Activated gamma-delta T cell (primary cell): ENCODE measurements around the gene ADAR.

Source experiments
- DNase-seq: peaks from one replicate; lab custom pipeline; 2025; lab: John Stamatoyannopoulos, UW

Gene ADAR

DNA sequence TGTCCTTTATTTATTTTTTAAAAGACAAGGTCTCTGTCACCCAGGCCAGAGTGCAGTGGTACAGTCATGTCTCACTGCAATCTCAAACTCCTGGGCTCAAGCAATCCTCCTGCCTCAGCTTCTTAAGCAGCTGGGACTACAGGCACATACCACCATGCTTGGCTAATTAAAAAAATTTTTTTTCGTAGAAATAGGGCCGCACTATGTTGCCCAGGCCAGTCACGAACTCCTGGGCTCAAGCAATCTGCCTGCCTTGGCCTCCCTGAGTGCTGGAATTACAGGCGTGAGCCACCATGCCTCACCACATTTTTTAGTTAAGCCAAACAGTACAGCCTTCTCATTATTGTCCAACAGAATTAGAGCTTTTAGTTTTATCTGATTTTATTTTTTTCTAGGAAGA lies 7.4 kb upstream of the ADAR start:
- DNase-seq: no peak

DNA sequence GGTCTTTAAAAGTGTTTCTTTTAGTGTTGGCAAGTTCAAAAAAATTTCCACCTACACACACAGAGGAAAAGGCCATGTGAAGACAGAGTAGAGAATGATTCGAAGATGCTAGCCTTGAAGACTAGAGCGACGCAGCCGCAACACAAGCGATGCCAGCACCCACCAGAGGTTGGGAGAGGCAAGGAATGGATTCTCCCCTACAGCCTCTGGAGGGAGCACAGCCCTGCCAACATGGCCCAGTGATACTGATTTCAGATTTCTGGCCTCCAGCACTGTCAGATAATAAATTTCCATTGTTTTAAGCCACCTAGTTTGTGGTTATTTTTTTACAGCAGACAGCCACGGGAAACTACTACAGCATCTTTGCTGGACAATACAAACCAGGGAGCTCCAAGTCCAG lies 6.9 kb upstream of the ADAR start:
- DNase-seq: no peak

DNA sequence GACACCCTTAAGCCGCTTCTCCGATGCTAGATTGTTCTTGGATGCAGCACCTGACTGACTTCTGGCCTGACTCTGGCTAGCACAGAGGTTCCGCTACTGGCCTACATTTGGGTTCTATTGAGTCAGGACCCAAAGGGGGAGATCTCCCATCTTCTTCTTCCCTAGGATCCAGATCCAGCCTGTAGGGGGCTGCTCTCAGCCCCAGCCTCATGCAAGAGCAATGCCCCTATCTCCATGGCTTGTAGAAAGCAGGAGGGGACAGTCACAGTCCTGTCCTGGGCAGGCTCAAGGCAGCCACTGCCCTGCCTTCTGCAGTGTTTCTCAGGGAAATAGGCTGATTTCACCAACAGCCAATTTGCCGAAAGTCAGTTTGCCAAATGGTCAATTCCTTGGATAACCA lies 6.3 kb upstream of the ADAR start:
- no peak for DNase-seq

DNA sequence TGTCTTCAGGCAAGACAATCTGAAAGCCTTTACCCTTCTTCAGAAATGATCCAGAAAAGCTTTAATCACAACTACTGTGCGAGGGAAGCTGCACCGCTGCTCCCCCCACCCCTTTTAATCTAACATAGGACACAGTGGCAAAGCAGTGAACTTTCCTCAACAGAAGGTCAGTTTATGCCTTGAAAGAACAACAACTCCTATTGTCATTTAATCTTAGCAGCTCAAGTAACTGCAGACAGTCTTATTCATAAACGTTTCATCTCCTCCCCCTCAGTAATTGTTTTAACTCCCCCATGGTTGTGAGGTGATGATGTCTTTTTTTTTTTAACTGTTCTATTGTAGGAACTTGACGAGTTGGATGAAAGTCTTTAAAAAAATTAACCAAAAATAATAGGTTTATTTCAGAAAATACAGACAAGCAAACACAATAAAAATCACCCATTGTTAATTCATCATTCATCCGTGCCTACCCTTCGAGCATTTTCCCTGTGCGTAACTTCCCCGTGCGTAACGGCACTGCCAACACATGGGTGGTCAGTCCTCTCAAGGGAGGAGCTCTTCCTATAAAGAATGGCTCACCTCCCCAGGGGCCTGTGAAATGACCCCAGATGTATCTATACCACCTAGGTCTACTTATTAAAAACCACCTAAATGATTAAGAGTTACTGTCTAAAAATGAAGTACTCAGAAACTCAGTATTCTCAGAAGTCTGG lies 3.3 kb upstream of the ADAR start:
- no peak for DNase-seq

DNA sequence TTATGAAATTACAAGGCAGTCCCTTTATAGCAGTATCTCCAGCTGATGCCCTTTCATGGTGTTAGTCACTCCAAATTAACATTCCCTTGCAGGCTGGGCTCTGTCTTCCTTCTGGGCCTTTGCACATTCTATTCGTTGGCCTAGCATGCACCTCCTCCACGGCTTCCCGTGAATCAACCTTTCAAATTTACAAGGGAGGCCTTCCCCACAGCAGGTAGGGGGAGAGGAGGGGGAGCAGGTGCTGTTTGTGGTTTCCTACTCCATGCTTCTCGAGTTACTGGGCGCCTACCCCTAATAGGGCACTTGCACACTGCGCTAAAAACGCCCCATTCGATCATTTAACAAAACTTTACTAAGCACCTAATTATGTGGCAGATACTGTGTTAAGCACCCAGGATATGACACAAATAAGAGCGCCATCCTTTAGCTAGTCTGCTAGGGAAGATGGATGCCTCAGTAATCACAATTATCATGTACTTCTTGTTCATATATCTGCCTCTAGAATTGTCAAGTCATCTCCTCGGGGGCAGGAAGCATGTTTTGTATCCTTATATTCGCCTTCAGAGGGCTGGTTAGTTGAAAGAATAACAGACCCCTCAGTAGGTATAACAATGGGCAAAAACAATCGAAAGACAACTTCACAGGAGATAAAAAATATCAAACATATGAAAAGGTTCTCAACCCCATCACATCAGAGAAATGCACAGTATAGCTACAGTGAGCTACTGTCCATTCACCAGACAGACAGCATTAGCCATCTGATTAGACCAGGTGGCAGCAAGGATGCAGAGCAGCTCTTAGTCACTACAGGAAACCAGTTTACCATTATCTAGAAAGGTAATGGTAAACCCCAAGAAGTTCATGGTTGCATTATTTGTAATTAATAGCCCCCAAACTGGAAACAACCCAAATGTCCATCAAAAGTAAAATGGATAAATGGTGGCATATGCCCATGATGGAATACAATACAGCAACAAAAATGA lies 1.7 kb upstream of the ADAR start:
- no peak for DNase-seq

DNA sequence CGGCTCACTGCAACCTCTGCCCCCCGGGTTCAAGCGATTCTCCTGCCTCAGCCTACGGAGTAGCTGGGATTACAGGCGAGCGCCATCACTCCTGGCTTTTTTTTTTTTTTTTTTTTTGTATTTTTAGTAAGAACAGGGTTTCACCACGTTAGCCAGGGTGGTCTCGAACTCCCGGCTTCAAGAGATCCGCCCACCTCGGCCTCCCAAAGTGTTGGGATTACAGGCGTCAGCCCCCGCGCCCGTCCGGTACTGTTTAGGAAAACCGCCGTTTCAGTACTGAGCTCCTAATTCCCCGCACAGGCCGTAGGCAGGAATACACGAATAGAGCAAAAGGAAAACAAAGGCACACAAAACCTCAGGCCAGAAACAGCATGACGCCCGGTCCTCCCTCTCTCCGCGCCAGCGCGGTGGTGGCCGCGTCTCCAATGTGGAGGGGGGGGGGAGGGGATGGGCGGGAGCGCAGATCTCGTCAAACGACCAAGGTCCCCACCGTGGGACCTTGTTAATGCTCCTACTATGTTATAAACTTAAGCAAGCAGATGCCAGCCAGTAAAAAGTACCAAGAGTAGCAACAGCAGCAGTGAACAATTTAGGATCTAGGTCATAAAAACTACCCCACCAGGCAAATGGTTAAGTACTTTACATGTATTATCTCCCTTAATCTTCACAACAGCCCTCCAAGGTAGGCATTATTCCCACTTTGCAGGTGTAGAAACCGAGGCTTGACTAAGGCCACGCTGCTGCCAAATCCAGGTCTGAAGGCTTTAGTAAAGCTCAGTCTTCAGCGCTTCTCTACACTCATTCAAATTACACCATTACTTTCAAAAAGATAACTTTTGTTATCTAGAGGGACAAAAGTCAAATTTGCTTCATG lies 648 bp upstream of the ADAR start:
- DNase-seq: no peak

DNA sequence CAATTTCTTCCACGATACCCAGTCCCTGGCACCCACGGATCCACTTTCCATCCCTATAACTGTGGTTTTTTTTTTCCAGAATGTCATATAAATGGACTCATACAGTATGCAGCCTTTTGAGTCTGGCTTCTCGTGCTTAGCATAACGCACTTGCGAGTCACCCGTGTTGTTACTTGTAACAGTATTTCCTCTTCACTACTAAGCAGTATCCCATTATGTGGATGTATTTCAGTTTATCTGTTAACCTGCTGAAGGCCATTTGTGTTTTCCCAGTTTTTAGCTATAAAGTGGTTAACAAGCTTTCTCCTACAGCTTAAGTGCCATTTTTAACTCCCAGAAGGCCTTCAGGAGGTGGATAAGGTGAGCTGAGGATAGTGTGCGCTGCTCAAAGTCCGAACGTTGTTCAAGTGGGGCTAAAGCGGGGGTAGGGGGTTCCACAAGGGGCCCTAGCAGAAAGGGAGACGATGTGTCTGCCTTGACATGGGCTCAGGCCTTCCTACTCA lies 829 bp downstream of the ADAR start:
- DNase-seq: no peak

DNA sequence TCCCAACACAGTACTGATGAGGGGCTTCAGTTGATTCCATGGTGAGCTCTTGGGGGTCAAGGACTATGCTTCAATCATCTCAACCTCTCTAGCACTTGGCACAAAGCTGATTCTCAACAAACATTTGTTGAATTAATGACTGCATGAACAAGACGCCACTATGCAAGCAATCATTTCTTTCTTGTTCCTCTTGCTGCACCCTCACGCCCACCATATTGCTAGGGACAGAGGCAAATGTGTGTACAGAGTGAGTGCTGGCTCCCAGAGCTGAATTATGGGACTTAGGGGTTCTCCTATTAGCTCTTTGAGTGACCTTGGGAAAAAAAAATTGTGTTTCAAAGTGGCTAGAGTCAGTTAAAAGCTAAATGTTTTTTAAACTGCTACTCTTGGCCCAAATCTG lies 2.5 kb downstream of the ADAR start:
- DNase-seq: no peak

DNA sequence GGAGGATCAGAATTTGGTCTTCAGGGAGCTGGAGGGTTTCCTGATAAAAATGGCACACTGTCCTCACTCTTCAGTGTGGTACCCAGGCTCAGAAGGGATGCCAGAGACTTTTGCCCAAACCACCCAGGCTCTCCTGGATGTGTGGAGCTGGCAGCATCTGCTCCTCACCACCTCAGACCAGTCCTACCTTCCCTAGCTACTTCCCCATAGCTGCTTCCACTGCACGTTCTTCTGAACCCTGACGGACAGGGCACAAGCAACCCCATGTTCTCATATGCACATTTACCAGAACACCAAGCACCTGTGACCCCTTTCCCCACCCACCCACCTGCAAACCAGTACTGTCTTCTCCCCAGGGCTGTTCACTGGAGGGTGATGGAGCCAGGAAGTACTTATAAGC lies 4.7 kb downstream of the ADAR start:
- no peak for DNase-seq

DNA sequence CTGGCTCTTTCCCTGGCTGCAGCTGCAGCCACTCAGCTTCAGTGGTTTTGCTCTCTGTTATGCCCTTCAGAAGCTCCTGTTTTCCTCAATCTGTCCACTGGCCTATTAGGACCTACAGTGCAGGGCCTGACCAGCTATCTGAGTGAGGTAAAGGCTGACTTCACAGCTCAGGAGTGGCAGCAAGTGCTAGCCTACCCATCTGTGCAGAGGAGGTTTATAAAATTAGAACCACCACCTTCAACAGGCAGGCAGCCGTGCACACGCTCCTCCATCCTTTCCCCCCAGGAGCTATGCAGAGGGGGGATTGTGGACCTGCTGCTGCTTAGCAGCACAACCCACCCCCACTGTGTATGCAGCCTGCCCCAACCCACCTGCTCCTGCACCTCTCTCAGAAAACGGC lies 8.3 kb downstream of the ADAR start:
- no peak for DNase-seq

DNA sequence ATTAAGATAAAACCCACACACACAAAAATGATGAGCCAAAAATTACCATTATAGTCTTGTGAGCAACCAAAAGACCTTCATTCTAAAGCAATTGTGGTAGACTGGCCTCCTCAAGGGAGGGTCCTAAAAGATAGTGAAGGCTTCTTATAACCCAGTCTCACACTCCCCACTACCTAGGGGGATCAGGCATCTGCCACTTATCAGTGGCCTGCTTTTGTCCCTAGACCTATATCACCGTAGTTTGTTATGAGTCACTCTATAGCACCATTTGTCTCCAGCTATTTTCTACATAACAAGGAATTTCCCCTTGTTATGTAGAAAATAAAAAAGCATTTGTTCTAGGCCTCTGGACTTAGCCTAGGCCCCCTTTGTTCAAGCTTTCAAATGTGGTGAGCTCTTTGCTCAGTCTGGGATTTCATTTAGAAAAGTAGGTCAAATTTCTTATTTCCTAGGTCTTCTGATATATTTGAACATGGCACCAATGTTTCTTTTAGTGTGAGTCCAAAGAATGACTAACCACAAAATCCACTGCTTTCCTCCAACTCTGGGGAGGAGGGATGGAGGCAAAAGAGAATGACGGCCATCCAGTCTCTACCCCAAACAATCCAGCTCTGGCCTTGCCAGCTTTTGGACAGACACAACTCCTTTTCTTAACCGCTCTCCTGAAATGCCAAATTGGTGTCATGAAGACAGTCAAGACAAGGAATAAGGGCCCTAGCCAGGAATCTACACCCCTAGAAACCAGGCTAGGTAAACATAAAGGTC lies 8.9 kb downstream of the ADAR start:
- DNase-seq: no peak

DNA sequence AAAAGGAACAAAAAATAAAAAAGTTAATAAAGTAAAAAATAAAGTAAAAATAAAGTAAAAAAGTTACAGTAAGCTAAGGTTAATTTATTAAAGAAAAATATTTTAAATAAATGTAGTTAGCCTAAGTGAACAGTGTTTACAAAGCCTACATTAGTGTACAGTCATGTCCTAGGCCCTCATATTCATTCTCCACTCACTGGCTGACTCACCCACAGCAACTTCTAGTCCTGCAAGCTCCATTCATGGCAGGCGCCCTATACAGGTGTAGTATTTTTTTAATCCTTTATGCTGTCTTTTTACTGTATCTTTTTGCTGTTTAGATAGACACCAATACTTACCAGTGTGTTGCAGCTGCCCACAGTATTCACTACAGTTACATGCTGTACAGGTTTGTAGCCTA lies 12.4 kb downstream of the ADAR start:
- DNase-seq: no peak

DNA sequence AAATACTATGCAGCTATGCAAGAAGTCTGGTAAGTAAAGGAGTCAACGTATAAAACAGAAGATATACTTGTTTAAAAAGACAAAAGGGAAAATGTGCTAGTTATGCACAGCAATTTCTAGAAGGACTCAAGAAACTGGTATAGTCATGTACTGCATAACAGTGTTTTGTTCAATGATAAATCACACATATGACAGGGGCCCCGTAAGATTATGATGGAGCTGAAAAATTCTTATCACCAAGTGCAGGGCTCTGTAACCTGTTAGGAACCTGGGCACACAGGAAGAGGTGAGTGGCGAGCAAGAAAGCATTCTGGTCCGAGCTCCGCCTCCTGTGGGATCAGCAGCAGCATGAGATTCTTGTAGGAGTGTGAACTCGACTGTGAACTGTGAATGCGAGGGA lies 13.2 kb downstream of the ADAR start:
- DNase-seq: no peak

DNA sequence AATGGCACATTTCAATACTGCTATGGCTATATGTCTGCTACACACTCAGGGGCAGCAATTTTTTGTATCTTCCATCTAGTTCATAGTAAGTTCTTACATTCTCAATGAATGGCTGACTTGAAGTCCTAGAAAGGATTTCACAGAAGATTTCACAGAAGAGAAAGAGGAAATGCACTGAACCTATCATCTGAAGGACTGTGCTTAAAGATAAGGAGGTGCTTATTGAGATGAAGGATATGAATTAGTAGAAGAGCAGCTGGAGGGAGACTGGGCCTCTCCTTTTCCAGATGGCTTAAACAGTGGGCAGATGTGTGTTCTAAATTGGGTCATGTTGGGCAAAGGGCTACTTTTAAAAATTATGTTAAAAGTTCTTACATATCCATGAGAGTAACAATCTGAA lies 14.6 kb downstream of the ADAR start:
- DNase-seq: no peak

DNA sequence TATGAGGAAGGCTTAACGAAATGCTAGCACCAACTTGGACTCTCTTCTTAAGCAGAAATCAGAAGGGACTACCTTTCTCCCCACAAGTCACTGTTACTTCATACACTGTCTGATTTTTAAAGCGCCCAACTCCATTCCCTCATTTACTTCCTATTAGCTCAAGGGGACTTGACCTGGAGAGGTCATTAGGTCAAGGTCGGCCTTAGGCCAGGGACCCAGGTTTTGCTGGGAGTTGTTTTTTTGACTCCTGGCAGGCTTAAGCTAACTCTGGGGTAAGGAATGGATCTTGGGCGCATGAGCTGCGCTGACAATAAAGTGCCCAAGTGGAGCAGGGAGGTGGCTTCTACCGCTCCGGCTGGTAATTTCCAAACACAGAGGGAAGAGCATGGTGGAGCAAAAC lies 16.8 kb downstream of the ADAR start:
- no peak for DNase-seq

DNA sequence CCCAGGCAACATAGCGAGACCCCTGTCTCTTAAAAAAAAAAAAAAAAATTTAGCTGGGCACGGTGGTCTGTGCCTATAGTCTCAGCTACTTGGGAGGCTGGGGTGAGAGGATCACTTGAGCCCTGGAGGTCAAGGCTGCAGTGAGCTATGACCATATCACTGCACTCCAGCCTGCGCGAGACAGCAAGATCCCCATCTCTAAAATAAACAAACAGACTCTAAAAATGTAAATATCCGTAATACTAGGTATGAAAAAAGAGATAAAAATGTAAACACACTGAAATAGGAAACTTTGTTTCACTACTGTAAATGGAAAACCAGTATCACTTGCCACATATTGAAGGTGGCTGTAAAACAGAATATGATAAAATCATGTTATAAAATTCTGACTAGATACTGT lies 17.2 kb downstream of the ADAR start:
- no peak for DNase-seq

DNA sequence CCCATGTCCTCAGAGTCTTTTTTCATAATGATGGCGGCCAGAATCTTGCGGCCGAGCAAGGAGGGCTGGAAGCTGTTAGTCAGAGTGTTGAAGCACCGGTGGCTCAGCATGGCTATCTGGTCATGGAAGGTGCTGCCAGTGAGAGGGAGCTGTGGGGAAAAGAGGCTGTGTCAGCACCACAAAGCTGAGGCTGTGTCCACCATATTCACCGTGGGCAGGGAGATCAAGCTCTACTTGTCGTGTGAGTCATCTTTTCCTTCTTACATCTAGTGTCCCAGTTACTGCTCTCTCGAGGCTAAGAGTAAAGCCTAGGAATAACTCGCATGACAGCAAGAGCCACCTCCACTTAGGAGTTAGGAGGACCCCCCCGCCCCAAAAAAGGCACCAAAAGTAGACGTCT lies 18.2 kb downstream of the ADAR start:
- no peak for DNase-seq

DNA sequence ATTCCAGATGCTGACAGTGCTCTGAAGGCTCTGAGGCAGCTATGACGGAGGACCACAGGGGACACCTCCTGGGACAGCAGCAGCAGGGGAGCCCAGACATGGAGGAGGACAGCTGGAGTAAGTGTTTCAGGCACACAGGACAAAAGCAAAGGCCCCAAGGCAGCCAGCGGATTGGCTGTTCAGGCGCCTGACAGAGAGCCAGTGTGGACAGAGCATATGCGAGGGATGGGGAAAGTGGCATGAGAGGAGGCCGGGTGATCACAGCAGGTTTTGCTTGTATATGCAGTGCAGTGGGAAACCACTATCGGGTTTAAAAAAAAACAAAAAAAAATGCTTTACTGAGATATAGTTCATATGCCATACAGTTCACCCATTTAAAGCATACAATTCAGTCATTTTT lies 21.3 kb downstream of the ADAR start:
- no peak for DNase-seq

DNA sequence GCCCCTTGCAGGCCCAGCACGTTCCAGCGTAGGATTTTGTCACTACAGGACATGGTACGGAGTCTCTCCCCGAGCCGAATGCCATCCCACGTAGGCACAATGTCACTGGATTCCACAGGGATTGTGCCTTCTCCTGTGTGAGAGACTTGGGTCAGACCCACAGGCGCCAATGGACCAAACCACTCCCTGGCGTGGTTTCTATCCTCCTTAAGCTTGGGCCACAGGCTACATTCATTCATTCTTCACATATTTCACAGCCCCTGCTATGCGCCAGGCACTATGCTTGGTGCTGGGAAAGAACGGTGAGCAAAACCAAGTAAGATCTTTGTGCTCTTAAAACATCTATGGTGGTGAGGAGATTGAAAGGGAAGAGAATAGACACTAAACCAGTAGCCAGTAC lies 21.8 kb downstream of the ADAR start:
- no peak for DNase-seq

DNA sequence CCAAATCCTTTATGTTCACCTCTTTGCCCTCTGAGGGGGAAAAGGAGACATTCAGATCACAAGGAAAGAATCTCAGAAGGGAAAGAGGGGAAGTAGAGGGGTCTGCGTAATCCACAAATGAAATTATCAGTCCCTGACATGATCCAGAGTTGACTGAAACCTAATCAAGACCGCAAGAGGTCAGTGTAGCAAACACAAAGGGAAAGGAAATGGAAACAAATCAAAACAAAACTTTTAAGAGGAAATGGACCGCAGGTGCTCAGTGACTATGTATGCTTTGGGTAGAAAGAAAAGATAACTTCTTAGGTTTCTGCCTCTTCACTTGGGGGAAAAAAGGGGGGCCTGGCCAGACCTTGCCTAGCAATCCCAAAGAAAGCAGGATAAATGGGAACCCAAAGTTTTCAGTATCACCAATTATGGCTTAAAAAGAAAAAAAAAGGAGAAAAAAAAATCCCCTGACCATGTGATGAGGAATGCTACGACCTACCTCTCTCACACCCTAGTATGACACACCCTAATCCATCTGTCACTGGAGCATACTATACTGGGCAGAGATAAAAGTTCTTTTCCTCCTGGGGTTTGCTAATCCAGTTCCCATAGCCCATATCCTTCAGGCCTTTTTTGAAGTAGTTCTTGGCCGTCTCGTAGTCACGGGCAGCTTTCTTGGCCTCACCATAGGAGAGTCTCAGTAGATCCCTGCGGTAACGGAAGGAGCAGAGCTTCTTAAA lies 23.6 kb downstream of the ADAR start:
- no peak for DNase-seq

DNA sequence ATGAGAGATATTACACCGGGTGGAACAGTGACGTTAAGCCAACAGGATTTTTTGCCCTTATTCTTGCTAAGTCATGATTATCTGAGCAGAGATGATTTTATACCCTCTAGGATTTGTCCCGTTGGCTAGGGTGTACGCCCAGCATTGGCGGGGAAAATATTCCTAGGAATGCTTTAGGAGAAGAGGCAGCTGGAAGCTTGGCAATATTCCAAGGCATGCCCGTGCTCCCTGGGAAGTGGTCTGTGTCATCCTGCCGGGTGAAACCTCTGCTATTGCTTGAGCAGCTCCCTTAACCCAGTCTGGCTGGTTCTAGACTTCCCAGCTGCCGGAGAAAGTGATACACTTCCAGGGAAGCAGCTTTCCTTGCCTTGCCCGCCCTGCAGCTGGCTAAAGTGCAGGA lies 24.2 kb downstream of the ADAR start:
- DNase-seq: no peak
